Mucosa of rectum (tissue), 2 donors: ENCODE results near the gene PLCL1.
"Not testable (repeated sequence)": the region's sequence is repeated elsewhere in the genome, so short reads cannot be mapped to it uniquely, and the experiment has no call there.

Source experiments
- H3K27ac ChIP-seq, 2 donors: one replicate each; pipeline ENCODE4 v1.7.0; 2013; ENCODE audit warnings: inconsistent platforms in 2 of 2, low read depth in 2 of 2, low read length in 2 of 2
- H3K27me3 ChIP-seq, 2 donors: one replicate each; pipeline ENCODE4 v1.7.0; 2013; ENCODE audit warnings: low read length in 2 of 2; ENCODE audit not compliant: control insufficient read depth in 2 of 2, insufficient read depth in 2 of 2
- H3K36me3 ChIP-seq, 2 donors: one replicate each; pipeline ENCODE4 v1.7.0; 2013; ENCODE audit warnings: low read length in 2 of 2; ENCODE audit not compliant: control insufficient read depth in 2 of 2, insufficient read depth in 2 of 2
- H3K4me1 ChIP-seq, 2 donors: one replicate each; pipeline ENCODE4 v1.7.0; 2013; ENCODE audit warnings: low read length in 2 of 2, mild to moderate bottlenecking in 1 of 2; ENCODE audit not compliant: control insufficient read depth in 2 of 2, insufficient read depth in 2 of 2
- H3K4me3 ChIP-seq, 2 donors: one replicate each; pipeline ENCODE4 v1.7.0; 2013; ENCODE audit warnings: low read length in 2 of 2
- H3K9ac ChIP-seq, 2 donors: one replicate each; pipeline ENCODE4 v1.7.0; 2013; ENCODE audit warnings: low read length in 2 of 2, low read depth in 1 of 2, mild to moderate bottlenecking in 1 of 2
- H3K9me3 ChIP-seq, 2 donors: one replicate each; pipeline ENCODE4 v1.7.0; 2013; ENCODE audit warnings: low read length in 2 of 2; ENCODE audit not compliant: control insufficient read depth in 2 of 2
- donor health status: healthy.
- donor health status: Normal muscosa, but diverticular disease.

The PLCL1 gene

DNA sequence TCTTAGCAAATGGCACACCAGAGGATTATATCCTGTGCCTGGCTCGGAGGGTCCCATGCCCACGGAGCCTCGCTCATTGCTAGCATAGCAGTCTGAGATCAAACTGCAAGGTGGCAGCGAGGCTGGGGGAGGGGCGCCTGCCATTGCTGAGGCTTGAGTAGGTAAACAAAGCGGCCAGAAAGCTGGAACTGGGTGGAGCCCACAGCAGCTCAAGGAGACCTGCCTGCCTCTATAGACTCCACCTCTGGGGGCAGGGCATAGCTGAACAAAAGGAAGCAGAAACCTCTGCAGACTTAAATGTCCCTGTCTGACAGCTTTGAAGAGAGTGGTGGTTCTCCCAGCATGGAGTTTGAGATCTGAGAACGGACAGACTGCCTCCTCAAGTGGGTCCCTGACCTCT lies 392.2 kb downstream of the PLCL1 start:
- H3K9me3 ChIP-seq, H3K27me3 ChIP-seq, H3K9ac ChIP-seq, H3K27ac ChIP-seq, H3K4me3 ChIP-seq, H3K4me1 ChIP-seq, H3K36me3 ChIP-seq: not testable (repeated sequence)
